Immature natural killer cell (primary cell): ENCODE measurements around the gene MATR3. TPM values are rescaled to one million over a fixed set of nuclear protein-coding genes. Genes with fewer than 3 reads are reported as not detected.

Experiments used
- DNase-seq, 3 donors: peaks; one replicate each; pipeline ENCODE4 v3.0.0; 2022; ENCODE audit warnings: mixed read lengths in 1 of 3
- H3K27ac Mint-ChIP-seq, 6 donors: one replicate each; pipeline ENCODE4 v1.8.0; 2020; ENCODE audit warnings: mixed read lengths in 6 of 6, mild to moderate bottlenecking in 5 of 6, inconsistent platforms in 4 of 6, moderate library complexity in 3 of 6
- H3K27me3 Mint-ChIP-seq, 3 donors: one replicate each; pipeline ENCODE4 v1.8.0; 2020 to 2021; ENCODE audit warnings: low read depth in 3 of 3, mild to moderate bottlenecking in 3 of 3, mixed read lengths in 3 of 3, moderate library complexity in 3 of 3, inconsistent platforms in 1 of 3
- H3K36me3 Mint-ChIP-seq, 3 donors: one replicate each; pipeline ENCODE4 v1.8.0; 2020; ENCODE audit warnings: mixed read lengths in 3 of 3, inconsistent platforms in 2 of 3, mild to moderate bottlenecking in 2 of 3
- H3K4me1 Mint-ChIP-seq, 2 donors: one replicate each; pipeline ENCODE4 v1.8.0; 2020; ENCODE audit warnings: inconsistent platforms in 2 of 2, mild to moderate bottlenecking in 2 of 2, mixed read lengths in 2 of 2, moderate library complexity in 1 of 2
- H3K4me3 Mint-ChIP-seq, 5 donors: one replicate each; pipeline ENCODE4 v1.8.0; 2020; ENCODE audit warnings: mild to moderate bottlenecking in 5 of 5, mixed read lengths in 5 of 5, inconsistent platforms in 3 of 5, moderate library complexity in 3 of 5
- H3K9me3 Mint-ChIP-seq, 6 donors: one replicate each; pipeline ENCODE4 v1.8.0; 2020; ENCODE audit warnings: mild to moderate bottlenecking in 6 of 6, mixed read lengths in 6 of 6, inconsistent platforms in 4 of 6, moderate library complexity in 3 of 6
- polyA plus RNA-seq, 3 donors: library from polyadenylated mRNA; unstranded; fragments of 300-500 nt; fragmentation: Illumina TruSeq; gene quantifications; one replicate each; pipeline ENCODE4 v1.2.3, GENCODE V29; 2021

MATR3 gene
- polyA plus RNA-seq: 100 to 1,000 TPM; 322 to 380 (median 361) TPM

GRCh38 chr5:139293507-139294373 is at the start of gene MATR3:
Gene MATR3 (plus strand): TSS chr5:139293740. CDS start chr5:139307416, 13,676 bp downstream.
- H3K36me3 Mint-ChIP-seq: no peaks in the 10 kb centered on the region
- no peaks in the 10 kb centered on the region for H3K9me3 Mint-ChIP-seq
- peaks cover 48 to 50% of the 10 kb centered on the region in 2 donors for H3K4me1 Mint-ChIP-seq

GRCh38 chr5:139245637-139246339 is 47.8 kb upstream of the MATR3 start:
- H3K36me3 Mint-ChIP-seq: peaks cover 0 to 3% (median 0%) of the 10 kb centered on the region in 3 donors
- H3K4me3 Mint-ChIP-seq: no peak overlapping the region
- no peaks in the 10 kb centered on the region for H3K4me1 Mint-ChIP-seq
- DNase-seq: no peak
- H3K27me3 Mint-ChIP-seq: peaks cover 0 to 8% (median 2%) of the 10 kb centered on the region in 3 donors
- H3K27ac Mint-ChIP-seq: no peak overlapping the region
- H3K9me3 Mint-ChIP-seq: no peaks in the 10 kb centered on the region

More at GRCh38 chr5:139293507-139294373, at the start of gene MATR3:
- peak; percentile 88 to 92 (median 91) for DNase-seq
- Mint-ChIP-seq H3K4me3 (peak within 1 kb of the TSS; percentile 95 to 99 (median 97)), H3K27me3 (peaks cover 8 to 22% (median 17%) of the 10 kb centered on the region in 3 donors), H3K27ac (peak within 1 kb of the TSS; percentile 92 to 98 (median 96))

GRCh38 chr5:139246394-139246793 is 47.1 kb upstream of the MATR3 start:
- no peak for DNase-seq
- Mint-ChIP-seq H3K27me3 (peaks cover 0 to 7% (median 0%) of the 10 kb centered on the region in 3 donors), H3K36me3 (peaks cover 0 to 3% (median 0%) of the 10 kb centered on the region in 3 donors), H3K27ac (no peak overlapping the region), H3K4me1 (peaks cover 0 to 2% of the 10 kb centered on the region in 2 donors), H3K9me3 (no peaks in the 10 kb centered on the region), H3K4me3 (no peak overlapping the region)

GRCh38 chr5:139248826-139249453 is 44.6 kb upstream of the MATR3 start:
- H3K36me3 Mint-ChIP-seq: peaks cover 0 to 3% (median 0%) of the 10 kb centered on the region in 3 donors
- no peak overlapping the region for H3K27ac Mint-ChIP-seq
- H3K27me3 Mint-ChIP-seq: peaks cover 0 to 1% (median 0%) of the 10 kb centered on the region in 3 donors
- DNase-seq: no peak
- H3K4me3 Mint-ChIP-seq: no peak overlapping the region
- no peaks in the 10 kb centered on the region for H3K9me3 Mint-ChIP-seq
- H3K4me1 Mint-ChIP-seq: peaks cover 0 to 2% of the 10 kb centered on the region in 2 donors

- H3K27me3 Mint-ChIP-seq: peaks cover 0 to 1% (median 0%) of the 10 kb centered on the region in 3 donors
- peak overlapping the region in 1 of 6 donors; percentile 46 for H3K27ac Mint-ChIP-seq
- H3K4me1 Mint-ChIP-seq: peaks cover 0 to 2% of the 10 kb centered on the region in 2 donors
- peaks cover 0 to 3% (median 0%) of the 10 kb centered on the region in 3 donors for H3K36me3 Mint-ChIP-seq
- H3K9me3 Mint-ChIP-seq: no peaks in the 10 kb centered on the region
- DNase-seq: peak; percentile 9 to 48 (median 38)
- no peak overlapping the region for H3K4me3 Mint-ChIP-seq
Measured at GRCh38 chr5:139251281-139251687, 42.3 kb upstream of the MATR3 start.

GRCh38 chr5:139251695-139252288 is 41.7 kb upstream of the MATR3 start:
- Mint-ChIP-seq H3K4me1 (peaks cover 0 to 2% of the 10 kb centered on the region in 2 donors), H3K9me3 (no peaks in the 10 kb centered on the region), H3K27me3 (peaks cover 0 to 1% (median 0%) of the 10 kb centered on the region in 3 donors), H3K27ac (peak overlapping the region in 2 of 6 donors; percentile 23 to 24), H3K36me3 (peaks cover 0 to 3% (median 0%) of the 10 kb centered on the region in 3 donors), H3K4me3 (no peak overlapping the region)
- DNase-seq: no peak

GRCh38 chr5:139253115-139253514 is 40.4 kb upstream of the MATR3 start:
- H3K9me3 Mint-ChIP-seq: no peaks in the 10 kb centered on the region
- H3K4me3 Mint-ChIP-seq: no peak overlapping the region
- no peak for DNase-seq
- H3K36me3 Mint-ChIP-seq: peaks cover 0 to under 1% (median 0%) of the 10 kb centered on the region in 3 donors
- H3K27ac Mint-ChIP-seq: no peak overlapping the region
- H3K4me1 Mint-ChIP-seq: peaks cover 0 to 2% of the 10 kb centered on the region in 2 donors
- no peaks in the 10 kb centered on the region for H3K27me3 Mint-ChIP-seq

GRCh38 chr5:139256820-139257219 is 36.7 kb upstream of the MATR3 start:
- H3K27ac Mint-ChIP-seq: no peak overlapping the region

GRCh38 chr5:139262059-139262741 is 31.3 kb upstream of the MATR3 start:
- no peaks in the 10 kb centered on the region for H3K9me3 Mint-ChIP-seq
- H3K36me3 Mint-ChIP-seq: no peaks in the 10 kb centered on the region
- DNase-seq: no peak
- H3K4me1 Mint-ChIP-seq: no peaks in the 10 kb centered on the region
- no peak overlapping the region for H3K4me3 Mint-ChIP-seq
- H3K27ac Mint-ChIP-seq: no peak overlapping the region
- peaks cover 4 to 5% (median 4%) of the 10 kb centered on the region in 3 donors for H3K27me3 Mint-ChIP-seq

More at GRCh38 chr5:139256820-139257219, 36.7 kb upstream of the MATR3 start:
- Mint-ChIP-seq H3K36me3 (no peaks in the 10 kb centered on the region), H3K4me3 (no peak overlapping the region), H3K4me1 (no peaks in the 10 kb centered on the region), H3K9me3 (no peaks in the 10 kb centered on the region), H3K27me3 (peaks cover under 1 to 5% (median 1%) of the 10 kb centered on the region in 3 donors)
- DNase-seq: no peak

- no peak overlapping the region for H3K27ac Mint-ChIP-seq
- H3K27me3 Mint-ChIP-seq: peaks cover 4 to 5% (median 4%) of the 10 kb centered on the region in 3 donors
- H3K4me3 Mint-ChIP-seq: no peak overlapping the region
- H3K36me3 Mint-ChIP-seq: no peaks in the 10 kb centered on the region
- DNase-seq: peak; percentile 22 to 34 (median 29)
- H3K9me3 Mint-ChIP-seq: no peaks in the 10 kb centered on the region
- peaks cover 0 to 1% of the 10 kb centered on the region in 2 donors for H3K4me1 Mint-ChIP-seq
Measured at GRCh38 chr5:139262742-139263445, 30.6 kb upstream of the MATR3 start.

- Mint-ChIP-seq H3K4me1 (peaks cover 5 to 8% of the 10 kb centered on the region in 2 donors), H3K4me3 (no peak overlapping the region), H3K9me3 (no peaks in the 10 kb centered on the region), H3K27me3 (peaks cover 4 to 5% (median 4%) of the 10 kb centered on the region in 3 donors), H3K27ac (no peak overlapping the region), H3K36me3 (no peaks in the 10 kb centered on the region)
- no peak for DNase-seq
Measured at GRCh38 chr5:139263536-139263935, 30.0 kb upstream of the MATR3 start.

- Mint-ChIP-seq H3K27ac (no peak overlapping the region), H3K27me3 (peaks cover 4 to 5% (median 4%) of the 10 kb centered on the region in 3 donors), H3K4me1 (peaks cover 6 to 9% of the 10 kb centered on the region in 2 donors), H3K36me3 (no peaks in the 10 kb centered on the region), H3K4me3 (no peak overlapping the region), H3K9me3 (no peaks in the 10 kb centered on the region)
- no peak for DNase-seq
Measured at GRCh38 chr5:139263946-139264345, 29.6 kb upstream of the MATR3 start.
